ENCODE data around the gene OCSTAMP. TPM values are rescaled to one million over a fixed set of nuclear protein-coding genes. Genes with fewer than 3 reads are reported as not detected.

Gene OCSTAMP
- total and polyA plus RNA-seq, 2 donors (not counting 3 experiments of a cell fraction or from before 2014, with no cell fraction given), result not detected

DNA sequence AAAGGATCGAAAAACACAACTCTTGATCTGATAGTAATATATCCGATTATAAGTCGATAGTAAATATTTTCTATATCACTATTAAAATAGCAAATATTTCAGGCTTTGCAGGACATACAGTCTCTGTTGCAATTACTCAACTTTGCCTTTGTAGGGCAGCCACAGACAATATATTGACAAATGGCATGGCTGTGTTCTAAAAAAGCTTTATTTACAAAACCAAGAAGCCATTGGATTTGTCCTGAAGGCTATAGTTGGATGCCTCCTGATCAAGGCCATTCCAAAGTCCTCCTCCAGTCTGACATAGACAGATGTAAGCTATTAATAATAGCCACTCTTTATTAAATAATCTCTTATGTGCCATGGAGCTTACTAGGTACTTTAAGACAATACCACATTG is 5.9 kb downstream of the OCSTAMP start:
- Histone ChIP-seq H3K79me2 (ENCODE audit: control insufficient read depth, insufficient read depth, low read length) (no peaks in the 10 kb centered on the region), H3K4me1 (ENCODE audit: control insufficient read depth, extremely low read depth, insufficient read depth, low read length) (no peaks in the 10 kb centered on the region), H3K27me3 (ENCODE audit: control insufficient read depth in 2 of 2, insufficient read depth in 2 of 2, low read length in 2 of 2) (no peaks in the 10 kb centered on the region), H3K9ac (replicated peaks; ENCODE audit: extremely low read depth, insufficient read depth, low read length) (no peak overlapping the region), H3K36me3 (ENCODE audit: control insufficient read depth in 2 of 2, extremely low read depth in 1 of 2, insufficient read depth in 2 of 2, low read length in 2 of 2) (no peaks in the 10 kb centered on the region), H2AFZ (ENCODE audit: low read depth, low read length) (no peak overlapping the region), H4K20me1 (replicated peaks; ENCODE audit: control insufficient read depth, extremely low read depth, insufficient read depth, low read length) (no peaks in the 10 kb centered on the region), H3K27ac (ENCODE audit: insufficient read depth, low read depth, low read length) (no peak overlapping the region), H3K9me1 (replicated peaks; ENCODE audit: control insufficient read depth, extremely low read depth, insufficient read depth, low read length) (no peaks in the 10 kb centered on the region), H3K4me3 (replicated peaks in 1 of 3; ENCODE audit: insufficient read depth in 1 of 3, low read depth in 1 of 3, low read length in 3 of 3) (no peak overlapping the region), H3K4me2 (ENCODE audit: insufficient read depth, low read length) (no peak overlapping the region), H3K9me3 (replicated peaks; ENCODE audit: control insufficient read depth, insufficient read depth, low read length) (no peaks in the 10 kb centered on the region)
- intact Hi-C loops (cut with micrococcal nuclease), result loop anchor here (1.0 kb wide), 1 partner anchor 137 kb away; no protein-coding TSS in a partner anchor
- FAIRE-seq, result no peak
- dilution Hi-C loops (cut with MboI; ENCODE audit: extremely low pct_ligation_motif_present, low sequenced_read_pairs), result no loop called here
- no TSS peak for BruUV-seq (replicated peaks)
- ChIA-PET CTCF (interaction anchor here (0.7 to 1.8 kb wide), 13 partner anchors 12 to 212 kb away, joined by 3 to 29 read pairs (median 5); partner anchors contain the start of gene TP53RK), POLR2A (interaction anchor here (0.9 kb wide), 1 partner anchor 14 kb away, joined by 3 read pairs; no protein-coding TSS in a partner anchor)
- DNase-seq (ENCODE audit: low read depth, low spot score), result no peak
- TF ChIP-seq MYC (IDR thresholded peaks at IDR 0.05; ENCODE audit: low read depth, low read length), result no peak
- no peak for TF ChIP-seq POLR2AphosphoS5 (IDR thresholded peaks at IDR 0.05; ENCODE audit: insufficient read depth, low read depth, low read length)
- no peak for TF ChIP-seq EZH2 (IDR thresholded peaks at IDR 0.05; ENCODE audit: borderline replicate concordance, low read depth, low read length, severe bottlenecking)
- TF ChIP-seq FOS (IDR thresholded peaks at IDR 0.05; ENCODE audit: borderline replicate concordance, insufficient read depth, low read length), result no peak
- no peak for TF ChIP-seq GATA2 (IDR thresholded peaks at IDR 0.05; ENCODE audit: insufficient read depth, insufficient read length, low read depth, low read length)
- TF ChIP-seq, protein P1, sequence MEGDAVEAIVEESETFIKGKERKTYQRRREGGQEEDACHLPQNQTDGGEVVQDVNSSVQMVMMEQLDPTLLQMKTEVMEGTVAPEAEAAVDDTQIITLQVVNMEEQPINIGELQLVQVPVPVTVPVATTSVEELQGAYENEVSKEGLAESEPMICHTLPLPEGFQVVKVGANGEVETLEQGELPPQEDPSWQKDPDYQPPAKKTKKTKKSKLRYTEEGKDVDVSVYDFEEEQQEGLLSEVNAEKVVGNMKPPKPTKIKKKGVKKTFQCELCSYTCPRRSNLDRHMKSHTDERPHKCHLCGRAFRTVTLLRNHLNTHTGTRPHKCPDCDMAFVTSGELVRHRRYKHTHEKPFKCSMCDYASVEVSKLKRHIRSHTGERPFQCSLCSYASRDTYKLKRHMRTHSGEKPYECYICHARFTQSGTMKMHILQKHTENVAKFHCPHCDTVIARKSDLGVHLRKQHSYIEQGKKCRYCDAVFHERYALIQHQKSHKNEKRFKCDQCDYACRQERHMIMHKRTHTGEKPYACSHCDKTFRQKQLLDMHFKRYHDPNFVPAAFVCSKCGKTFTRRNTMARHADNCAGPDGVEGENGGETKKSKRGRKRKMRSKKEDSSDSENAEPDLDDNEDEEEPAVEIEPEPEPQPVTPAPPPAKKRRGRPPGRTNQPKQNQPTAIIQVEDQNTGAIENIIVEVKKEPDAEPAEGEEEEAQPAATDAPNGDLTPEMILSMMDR (IDR thresholded peaks at IDR 0.05; ENCODE audit: extremely low read depth in 1 of 2, insufficient read depth in 1 of 2, low read depth in 1 of 2, low read length in 2 of 2), result no peak
- TF ChIP-seq POLR2A (IDR thresholded peaks at IDR 0.05; ENCODE audit: low read depth, low read length), result no peak
- TF ChIP-seq, protein P2, sequence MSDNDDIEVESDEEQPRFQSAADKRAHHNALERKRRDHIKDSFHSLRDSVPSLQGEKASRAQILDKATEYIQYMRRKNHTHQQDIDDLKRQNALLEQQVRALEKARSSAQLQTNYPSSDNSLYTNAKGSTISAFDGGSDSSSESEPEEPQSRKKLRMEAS (IDR thresholded peaks at IDR 0.05; ENCODE audit: insufficient read depth, insufficient read length), result no peak
- no peak for TF ChIP-seq JUN (IDR thresholded peaks at IDR 0.05; ENCODE audit: borderline replicate concordance, insufficient read depth, insufficient read length, low read depth)

Data from endothelial cell of umbilical vein (primary cell).